ENCODE data around the gene PMFBP1.
"Not testable (repeated sequence)": the region's sequence is repeated elsewhere in the genome, so short reads cannot be mapped to it uniquely, and the experiment has no call there.

The PMFBP1 gene

DNA sequence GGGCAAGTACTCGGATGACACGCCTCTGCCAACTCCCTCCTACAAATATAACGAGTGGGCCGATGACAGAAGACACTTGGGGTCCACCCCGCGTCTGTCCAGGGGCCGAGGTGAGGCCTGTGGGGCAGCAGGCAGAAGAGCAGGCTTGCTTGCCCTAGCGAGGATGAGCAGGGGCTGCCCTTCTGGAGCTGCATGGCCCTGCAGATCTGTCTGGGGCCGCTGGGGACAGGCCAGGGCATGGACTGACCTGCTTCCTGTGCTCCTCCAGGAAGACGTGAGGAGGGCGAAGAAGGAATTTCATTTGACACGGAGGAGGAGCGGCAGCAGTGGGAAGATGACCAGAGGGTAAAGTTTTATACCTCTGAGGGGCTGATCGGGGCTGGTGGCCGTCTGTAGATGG lies 73.0 kb downstream of the PMFBP1 start:
- no peak for DNase-seq

- no peak for DNase-seq
These were observed 77.7 kb downstream of the PMFBP1 start for GRCh38 chr16:72094266-72094610.

DNA sequence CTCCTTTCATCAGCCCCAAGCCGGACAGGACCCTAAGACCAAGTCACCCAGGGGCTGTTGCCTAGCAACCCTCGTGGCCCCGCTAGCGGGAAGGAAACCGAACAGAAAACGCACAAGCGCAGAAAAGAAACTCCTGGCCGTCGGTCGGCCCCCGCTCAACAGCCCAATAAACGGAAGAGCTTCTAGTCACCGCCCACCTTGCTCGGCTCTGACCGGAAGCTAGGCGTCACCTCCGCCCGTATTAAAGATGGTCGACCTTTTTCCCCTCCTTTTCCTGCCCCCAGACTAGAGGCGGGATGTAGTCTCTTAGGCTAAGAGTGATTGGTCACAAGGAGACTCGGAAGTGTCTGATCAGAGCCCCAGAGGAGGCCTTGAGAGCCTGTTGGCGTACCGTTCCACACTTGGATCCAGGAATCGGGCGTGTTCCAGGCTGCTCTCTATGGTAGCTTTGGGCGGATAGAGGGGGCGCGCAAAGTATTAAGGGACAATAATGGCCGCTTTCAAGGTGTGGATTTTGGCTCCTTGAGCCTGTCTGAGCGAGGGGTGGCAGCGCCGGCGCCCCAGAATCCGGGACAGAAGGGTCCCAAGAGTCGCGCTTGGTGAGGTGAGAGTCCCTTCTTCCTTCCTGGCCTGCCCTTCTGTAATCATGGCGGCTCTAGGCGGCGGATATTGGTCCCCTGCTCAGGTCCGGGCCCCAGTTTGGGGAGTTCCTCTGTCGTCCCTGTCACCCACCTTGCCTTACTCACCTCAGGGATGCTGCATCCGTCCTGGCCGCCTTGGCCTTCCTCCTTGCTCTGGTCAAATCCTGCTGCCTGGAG lies 78.3 kb downstream of the PMFBP1 start, which contains the start of the genes DHX38 and TXNL4B:
Gene DHX38 (plus strand): TSS at position 400 of the 818 bp plus-strand sequence. CDS start 2,311 bp downstream, outside the sequence.
Gene TXNL4B (minus strand): TSS at position 173 of the 818 bp plus-strand sequence. CDS start 2,871 bp downstream, outside the sequence.
- DNase-seq: peak; percentile 85

- DNase-seq: no peak
These were observed 79.0 kb downstream of the PMFBP1 start for GRCh38 chr16:72092832-72093447.

DNA sequence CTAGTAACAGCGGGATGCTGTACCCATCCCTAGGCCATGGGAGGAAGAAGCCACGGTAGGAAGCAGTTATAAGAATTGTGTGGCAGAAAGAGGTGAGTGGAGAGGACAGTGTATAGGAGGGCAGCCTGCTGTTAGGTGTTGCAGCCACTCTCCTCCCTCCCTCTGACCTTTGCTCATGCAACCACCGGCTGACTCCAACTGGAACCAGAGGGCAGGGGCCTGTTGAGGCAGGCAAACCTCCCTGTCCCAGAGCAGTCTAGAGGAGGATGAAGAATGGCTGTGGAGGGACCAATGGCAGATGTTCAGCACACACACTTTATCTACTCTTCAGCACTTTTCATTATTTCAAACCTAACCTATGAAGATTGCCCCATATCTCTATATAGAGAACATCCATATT lies 80.7 kb downstream of the PMFBP1 start:
- DNase-seq: no peak

DNA sequence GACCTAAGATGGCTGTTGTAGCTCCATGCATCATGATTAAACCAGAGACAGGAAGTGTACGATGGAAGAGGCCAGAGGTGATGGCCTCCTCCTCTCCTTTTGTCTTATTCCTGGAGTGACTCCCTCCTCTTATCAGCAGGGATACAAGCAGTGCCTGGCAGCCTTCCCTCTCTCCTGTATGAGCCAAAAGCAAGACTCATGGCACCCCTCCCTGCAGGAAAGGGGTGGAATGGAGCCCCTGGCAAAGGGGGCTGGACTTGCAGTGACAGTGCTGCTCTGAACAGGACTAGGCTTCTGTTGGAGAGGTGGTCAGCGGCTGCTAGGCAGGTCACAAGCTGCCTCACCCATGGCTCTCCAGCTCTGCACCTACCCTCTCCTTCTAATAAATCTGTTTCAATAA lies 87.0 kb downstream of the PMFBP1 start:
- no peak for DNase-seq

DNA sequence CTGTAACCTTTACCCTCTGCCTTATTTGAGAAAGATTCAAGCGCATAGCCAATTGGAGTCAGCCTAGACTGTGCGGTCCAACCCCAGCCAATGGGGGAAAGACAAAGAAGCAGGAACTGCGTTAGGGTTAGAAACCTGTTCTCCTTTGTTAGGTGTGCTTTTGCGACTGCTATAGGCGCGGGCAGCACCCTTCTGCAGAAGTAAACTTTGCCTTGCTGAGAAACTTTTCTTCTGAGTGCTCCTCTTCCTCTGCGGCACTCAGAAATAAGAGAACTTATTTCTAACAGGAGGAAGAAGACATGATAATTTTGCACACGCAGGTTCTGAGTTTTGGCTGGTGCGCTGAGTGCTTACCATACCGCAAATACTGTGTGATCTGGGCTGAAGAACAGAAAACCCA lies 87.5 kb downstream of the PMFBP1 start:
- DNase-seq: no peak

GRCh38 chr16:72083778-72084404 lies 88.1 kb downstream of the PMFBP1 start:
- DNase-seq: no peak

GRCh38 chr16:72076991-72077706 lies 94.8 kb downstream of the PMFBP1 start:
- DNase-seq: not testable (repeated sequence)

GRCh38 chr16:72075067-72075466 lies 96.9 kb downstream of the PMFBP1 start:
- DNase-seq: not testable (repeated sequence)

DNA sequence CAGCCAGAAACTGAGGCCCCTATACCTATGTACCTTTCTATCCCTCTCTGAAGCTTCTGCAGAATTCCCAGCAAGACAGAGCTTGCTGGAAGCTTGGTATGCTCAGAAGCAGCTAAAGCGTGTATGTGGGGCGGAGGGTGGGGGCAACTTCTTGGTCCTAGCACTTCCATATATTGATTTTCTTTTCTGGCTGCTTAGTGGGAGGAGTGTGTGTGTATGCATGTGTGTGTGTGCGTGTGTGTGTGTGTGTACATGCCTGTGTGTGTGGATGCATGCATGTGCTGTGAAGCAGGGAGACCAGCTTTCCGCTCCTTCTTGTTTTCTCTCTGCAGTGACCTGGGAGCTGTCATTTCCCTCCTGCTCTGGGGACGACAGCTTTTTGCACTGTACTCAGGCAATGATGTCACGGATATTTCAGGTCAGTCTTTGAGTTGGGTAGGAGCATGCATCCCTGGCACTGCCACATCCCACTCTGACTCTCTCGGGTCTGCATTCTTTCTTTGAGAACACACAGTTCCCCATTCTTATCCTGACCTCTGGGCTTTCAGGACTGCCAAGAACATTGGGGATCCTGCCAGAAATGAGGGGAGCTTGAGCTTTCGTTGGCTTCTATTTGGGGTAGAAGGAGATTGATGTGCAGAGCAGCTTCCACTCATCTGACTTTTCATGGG lies 98.3 kb downstream of the PMFBP1 start:
- no peak for DNase-seq

GRCh38 chr16:72072514-72073342 lies 99.2 kb downstream of the PMFBP1 start:
- no peak for DNase-seq
